Measurements from ENCODE around the gene CCNG2. TPM values are rescaled to one million over a fixed set of nuclear protein-coding genes. Genes with fewer than 3 reads are reported as not detected.
A peak's percentile ranks its signal among the peaks of the same experiment; 100 is the strongest.

Gene CCNG2
- total and polyA plus RNA-seq, 10 of the 15 experiments (the other 5 are each of a cell fraction or from before 2014, with no cell fraction given) = 1.9 to 70.6 (median 5.9) TPM

DNA sequence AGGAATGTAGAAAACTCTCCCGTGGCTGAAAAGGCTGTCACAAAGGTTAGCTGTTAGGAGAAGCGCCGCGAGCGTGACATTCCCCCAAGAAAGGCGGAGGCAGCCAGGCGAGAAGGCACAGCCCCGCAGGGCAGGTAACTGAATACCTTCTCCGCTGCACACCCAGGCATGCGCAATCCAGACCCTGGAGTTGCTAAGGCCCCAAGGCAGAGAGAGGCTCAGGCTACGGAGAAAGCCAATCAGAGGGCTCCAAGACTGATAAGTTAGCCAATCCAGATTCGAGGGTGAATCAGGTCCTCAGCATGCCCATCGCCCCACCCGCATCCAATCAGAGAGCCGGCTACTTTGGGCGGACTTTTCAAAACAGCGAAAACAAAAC is 485 bp upstream of the CCNG2 start:
- no peaks in the 10 kb centered on the region for H3K27me3 ChIP-seq (replicated peaks in 1 of 2; ENCODE audit: control insufficient read depth in 2 of 2, insufficient read depth in 2 of 2, low read length in 1 of 2)
- H4K20me1 ChIP-seq (ENCODE audit: control insufficient read depth, insufficient read depth) = no peaks in the 10 kb centered on the region
- H3K9ac ChIP-seq (ENCODE audit: control insufficient read depth, insufficient read depth, low read length) = peak overlapping the region; percentile 89
- RAD21 ChIA-PET (ENCODE audit: unreplicated experiment) = interaction anchor here (1.0 to 5.8 kb wide), 10 partner anchors 13 to 85 kb away, joined by 3 to 68 read pairs (median 12); partner anchors contain the start of gene CCNI
- H3K36me3 ChIP-seq (ENCODE audit: control insufficient read depth in 2 of 2, insufficient read depth in 2 of 2, low read length in 1 of 2) = no peaks in the 10 kb centered on the region; a peak in 1 of 4 replicates
- SMC1A ChIA-PET (ENCODE audit: uncharacterized antibody, unreplicated experiment) = interaction anchor here (0.7 to 11.8 kb wide), 10 partner anchors 13 to 114 kb away, joined by 3 to 177 read pairs (median 14); partner anchors contain the start of gene CCNI
- ATAC-seq (peak; percentile 92), DNase-seq (ENCODE audit: low read depth, low spot score) (peak; percentile 98), FAIRE-seq (peak; percentile 98)
- no TSS peak for BruUV-seq (replicated peaks)
- peak overlapping the region; percentile 93 for H3K4me3 ChIP-seq
- H3K4me2 ChIP-seq (ENCODE audit: control insufficient read depth, insufficient read depth) = peak overlapping the region; percentile 91
- peaks cover 15% of the 10 kb centered on the region for H3K79me2 ChIP-seq (ENCODE audit: control insufficient read depth, insufficient read depth, low read length)
- H2AFZ ChIP-seq (ENCODE audit: control insufficient read depth, low read depth, low read length) = peak overlapping the region; percentile 96
- under 1% methylated on average over 17 of the region's 17 CpGs for WGBS (ENCODE audit: insufficient coverage, insufficient replicate concordance, low lambda C conversion rate, missing lambda C conversion rate)
- POLR2A ChIA-PET = interaction anchor here (1.0 to 5.6 kb wide), 12 partner anchors 10 to 196 kb away, joined by 3 to 47 read pairs (median 6); partner anchors contain the start of gene CCNI
- peak overlapping the region; percentile 99 for H3K27ac ChIP-seq (ENCODE audit: control insufficient read depth, insufficient read depth)
- peaks cover 35% of the 10 kb centered on the region for H3K4me1 ChIP-seq (ENCODE audit: control insufficient read depth, insufficient read depth, low read length)
- CTCF ChIA-PET = interaction anchor here (0.8 to 5.8 kb wide), 8 partner anchors 10 to 169 kb away, joined by 4 to 54 read pairs (median 5); no protein-coding TSS in a partner anchor
- intact Hi-C loops (cut with micrococcal nuclease; ENCODE audit: unreplicated experiment) (loop anchor here (2.0 to 5.0 kb wide), 4 partner anchors 36 to 204 kb away; no protein-coding TSS in a partner anchor), in situ Hi-C loops (cut with MboI) (no loop called here)
- no peaks in the 10 kb centered on the region for H3K9me3 ChIP-seq (replicated peaks; ENCODE audit: control insufficient read depth, insufficient read depth, low read length)
- TF ChIP-seq MYC (IDR thresholded peaks at IDR 0.05; ENCODE audit: insufficient read depth, insufficient read length, insufficient replicate concordance, low read length, severe bottlenecking) (no peak), MTA3 (IDR thresholded peaks at IDR 0.05; ENCODE audit: borderline replicate concordance, low read length) (no peak), ZNF24 (IDR thresholded peaks at IDR 0.05) (no peak), NFYB (IDR thresholded peaks at IDR 0.05; ENCODE audit: insufficient read depth, low read depth, low read length) (peak; percentile 97), MTA2 (IDR thresholded peaks at IDR 0.05; ENCODE audit: low read depth) (no peak), ESRRA (IDR thresholded peaks at IDR 0.05; ENCODE audit: low read length) (no peak), TAF1 (IDR thresholded peaks at IDR 0.05; ENCODE audit: borderline replicate concordance, low read depth, low read length) (no peak), PAX5 (IDR thresholded peaks at IDR 0.05; ENCODE audit: borderline replicate concordance, low read depth, low read length) (peak; percentile 93), POLR2AphosphoS5 (IDR thresholded peaks at IDR 0.05; ENCODE audit: low read length) (no peak), BMI1 (IDR thresholded peaks at IDR 0.05; ENCODE audit: borderline replicate concordance) (no peak), ZNF207 (IDR thresholded peaks at IDR 0.05; ENCODE audit: borderline replicate concordance) (no peak), NR2C1 (IDR thresholded peaks at IDR 0.05) (no peak), HCFC1 (IDR thresholded peaks at IDR 0.05; ENCODE audit: low read length) (no peak)
- TF ChIP-seq, protein P1, sequence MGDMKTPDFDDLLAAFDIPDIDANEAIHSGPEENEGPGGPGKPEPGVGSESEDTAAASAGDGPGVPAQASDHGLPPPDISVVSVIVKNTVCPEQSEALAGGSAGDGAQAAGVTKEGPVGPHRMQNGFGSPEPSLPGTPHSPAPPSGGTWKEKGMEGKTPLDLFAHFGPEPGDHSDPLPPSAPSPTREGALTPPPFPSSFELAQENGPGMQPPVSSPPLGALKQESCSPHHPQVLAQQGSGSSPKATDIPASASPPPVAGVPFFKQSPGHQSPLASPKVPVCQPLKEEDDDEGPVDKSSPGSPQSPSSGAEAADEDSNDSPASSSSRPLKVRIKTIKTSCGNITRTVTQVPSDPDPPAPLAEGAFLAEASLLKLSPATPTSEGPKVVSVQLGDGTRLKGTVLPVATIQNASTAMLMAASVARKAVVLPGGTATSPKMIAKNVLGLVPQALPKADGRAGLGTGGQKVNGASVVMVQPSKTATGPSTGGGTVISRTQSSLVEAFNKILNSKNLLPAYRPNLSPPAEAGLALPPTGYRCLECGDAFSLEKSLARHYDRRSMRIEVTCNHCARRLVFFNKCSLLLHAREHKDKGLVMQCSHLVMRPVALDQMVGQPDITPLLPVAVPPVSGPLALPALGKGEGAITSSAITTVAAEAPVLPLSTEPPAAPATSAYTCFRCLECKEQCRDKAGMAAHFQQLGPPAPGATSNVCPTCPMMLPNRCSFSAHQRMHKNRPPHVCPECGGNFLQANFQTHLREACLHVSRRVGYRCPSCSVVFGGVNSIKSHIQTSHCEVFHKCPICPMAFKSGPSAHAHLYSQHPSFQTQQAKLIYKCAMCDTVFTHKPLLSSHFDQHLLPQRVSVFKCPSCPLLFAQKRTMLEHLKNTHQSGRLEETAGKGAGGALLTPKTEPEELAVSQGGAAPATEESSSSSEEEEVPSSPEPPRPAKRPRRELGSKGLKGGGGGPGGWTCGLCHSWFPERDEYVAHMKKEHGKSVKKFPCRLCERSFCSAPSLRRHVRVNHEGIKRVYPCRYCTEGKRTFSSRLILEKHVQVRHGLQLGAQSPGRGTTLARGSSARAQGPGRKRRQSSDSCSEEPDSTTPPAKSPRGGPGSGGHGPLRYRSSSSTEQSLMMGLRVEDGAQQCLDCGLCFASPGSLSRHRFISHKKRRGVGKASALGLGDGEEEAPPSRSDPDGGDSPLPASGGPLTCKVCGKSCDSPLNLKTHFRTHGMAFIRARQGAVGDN (IDR thresholded peaks at IDR 0.05) = no peak
- TF ChIP-seq, protein P2, sequence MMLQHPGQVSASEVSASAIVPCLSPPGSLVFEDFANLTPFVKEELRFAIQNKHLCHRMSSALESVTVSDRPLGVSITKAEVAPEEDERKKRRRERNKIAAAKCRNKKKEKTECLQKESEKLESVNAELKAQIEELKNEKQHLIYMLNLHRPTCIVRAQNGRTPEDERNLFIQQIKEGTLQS (IDR thresholded peaks at IDR 0.05; ENCODE audit: borderline replicate concordance, extremely low read depth, low read depth, low read length) = no peak
- TF ChIP-seq, protein P3, sequence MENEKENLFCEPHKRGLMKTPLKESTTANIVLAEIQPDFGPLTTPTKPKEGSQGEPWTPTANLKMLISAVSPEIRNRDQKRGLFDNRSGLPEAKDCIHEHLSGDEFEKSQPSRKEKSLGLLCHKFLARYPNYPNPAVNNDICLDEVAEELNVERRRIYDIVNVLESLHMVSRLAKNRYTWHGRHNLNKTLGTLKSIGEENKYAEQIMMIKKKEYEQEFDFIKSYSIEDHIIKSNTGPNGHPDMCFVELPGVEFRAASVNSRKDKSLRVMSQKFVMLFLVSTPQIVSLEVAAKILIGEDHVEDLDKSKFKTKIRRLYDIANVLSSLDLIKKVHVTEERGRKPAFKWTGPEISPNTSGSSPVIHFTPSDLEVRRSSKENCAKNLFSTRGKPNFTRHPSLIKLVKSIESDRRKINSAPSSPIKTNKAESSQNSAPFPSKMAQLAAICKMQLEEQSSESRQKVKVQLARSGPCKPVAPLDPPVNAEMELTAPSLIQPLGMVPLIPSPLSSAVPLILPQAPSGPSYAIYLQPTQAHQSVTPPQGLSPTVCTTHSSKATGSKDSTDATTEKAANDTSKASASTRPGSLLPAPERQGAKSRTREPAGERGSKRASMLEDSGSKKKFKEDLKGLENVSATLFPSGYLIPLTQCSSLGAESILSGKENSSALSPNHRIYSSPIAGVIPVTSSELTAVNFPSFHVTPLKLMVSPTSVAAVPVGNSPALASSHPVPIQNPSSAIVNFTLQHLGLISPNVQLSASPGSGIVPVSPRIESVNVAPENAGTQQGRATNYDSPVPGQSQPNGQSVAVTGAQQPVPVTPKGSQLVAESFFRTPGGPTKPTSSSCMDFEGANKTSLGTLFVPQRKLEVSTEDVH (IDR thresholded peaks at IDR 0.05; ENCODE audit: low read depth, partially characterized antibody) = no peak

Data from GM12878 (cell line).